Fibroblast of lung (primary cell): ENCODE data around the gene PMM1.

Experiments used
- EZH2 ChIP-seq: IDR thresholded peaks from 2 replicates; pipeline ENCODE4 v1.5.1; 2012; ENCODE audit warnings: low read length, control low read depth, mild to moderate bottlenecking; ENCODE audit errors: missing control alignments
- TF ChIP-seq, protein P1 (sequence below), 2 donors: IDR thresholded peaks in 1 of 2; conservative IDR thresholded peaks in 1 of 2; 1 replicate in 1 of 2; 2 replicates in 1 of 2; pipeline ENCODE4 v1.5.1; 2011 to 2012; ENCODE audit warnings: low read length in 2 of 2, control low read depth in 1 of 2, inconsistent platforms in 1 of 2, low read depth in 1 of 2, mild to moderate bottlenecking in 1 of 2

GRCh38 chr22:41596776-41597634 lies 7.4 kb upstream of the PMM1 start:
- TF ChIP-seq, protein P1, sequence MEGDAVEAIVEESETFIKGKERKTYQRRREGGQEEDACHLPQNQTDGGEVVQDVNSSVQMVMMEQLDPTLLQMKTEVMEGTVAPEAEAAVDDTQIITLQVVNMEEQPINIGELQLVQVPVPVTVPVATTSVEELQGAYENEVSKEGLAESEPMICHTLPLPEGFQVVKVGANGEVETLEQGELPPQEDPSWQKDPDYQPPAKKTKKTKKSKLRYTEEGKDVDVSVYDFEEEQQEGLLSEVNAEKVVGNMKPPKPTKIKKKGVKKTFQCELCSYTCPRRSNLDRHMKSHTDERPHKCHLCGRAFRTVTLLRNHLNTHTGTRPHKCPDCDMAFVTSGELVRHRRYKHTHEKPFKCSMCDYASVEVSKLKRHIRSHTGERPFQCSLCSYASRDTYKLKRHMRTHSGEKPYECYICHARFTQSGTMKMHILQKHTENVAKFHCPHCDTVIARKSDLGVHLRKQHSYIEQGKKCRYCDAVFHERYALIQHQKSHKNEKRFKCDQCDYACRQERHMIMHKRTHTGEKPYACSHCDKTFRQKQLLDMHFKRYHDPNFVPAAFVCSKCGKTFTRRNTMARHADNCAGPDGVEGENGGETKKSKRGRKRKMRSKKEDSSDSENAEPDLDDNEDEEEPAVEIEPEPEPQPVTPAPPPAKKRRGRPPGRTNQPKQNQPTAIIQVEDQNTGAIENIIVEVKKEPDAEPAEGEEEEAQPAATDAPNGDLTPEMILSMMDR (conservative IDR thresholded peaks at IDR 0.05 in 1 of 2, IDR thresholded peaks at IDR 0.05 in 1 of 2; ENCODE audit: low read depth in 1 of 2, low read length in 2 of 2), result peak; percentile 72 to 73
- TF ChIP-seq EZH2, result no peak
